GM21619 (cell line): ENCODE measurements around the gene SUPV3L1.
A peak's percentile ranks its signal among the peaks of the same experiment; 100 is the strongest.
"Not testable (repeated sequence)": the region's sequence is repeated elsewhere in the genome, so short reads cannot be mapped to it uniquely, and the experiment has no call there.

Source experiments
- ATAC-seq: cut with Tn5 transposase; IDR thresholded peaks from one replicate; pipeline ENCODE4 v1.9.1; 2021; ENCODE audit not compliant: unreplicated experiment

The SUPV3L1 gene

DNA sequence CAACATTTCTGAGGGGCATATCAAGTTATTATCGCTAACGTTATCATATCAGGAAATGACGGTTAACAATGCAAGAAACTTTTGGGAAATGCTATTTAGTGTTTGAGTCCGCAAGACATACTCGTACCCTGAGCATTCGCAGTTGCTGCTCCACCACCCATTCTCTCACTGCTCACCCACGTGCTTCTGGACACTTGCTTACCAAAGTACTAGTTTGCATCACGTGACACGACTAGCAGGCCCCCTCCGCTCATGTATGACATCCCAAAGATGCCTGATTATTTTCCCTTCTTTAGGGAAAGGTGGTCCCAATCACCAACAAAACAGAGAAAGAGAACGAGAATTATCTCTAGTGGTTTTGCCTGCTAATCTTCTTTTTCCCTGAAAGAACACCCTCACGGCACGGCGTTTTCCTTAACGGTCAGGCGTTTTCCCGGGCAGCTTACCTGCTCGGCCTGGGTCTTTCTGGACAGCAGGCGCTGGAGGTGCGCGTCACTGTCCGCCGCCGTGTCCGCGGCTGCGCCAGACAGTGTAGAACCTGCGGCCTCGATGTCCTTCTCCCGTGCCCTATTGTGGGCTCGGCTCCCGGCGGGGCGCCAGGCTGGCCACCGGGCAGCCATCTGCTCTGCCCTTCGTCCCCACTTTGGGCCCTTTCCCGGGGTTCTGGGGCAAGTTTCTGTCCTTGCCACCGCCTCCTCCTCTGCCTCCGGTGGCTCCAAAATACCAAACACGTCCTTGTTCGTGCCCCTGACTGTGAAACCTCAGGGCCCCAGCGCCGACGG lies at the start of gene SUPV3L1:
Gene SUPV3L1 (plus strand): TSS at position 492 of the 782 bp plus-strand sequence. CDS start 58 bp downstream, at position 550.
- ATAC-seq: peak; percentile 82

DNA sequence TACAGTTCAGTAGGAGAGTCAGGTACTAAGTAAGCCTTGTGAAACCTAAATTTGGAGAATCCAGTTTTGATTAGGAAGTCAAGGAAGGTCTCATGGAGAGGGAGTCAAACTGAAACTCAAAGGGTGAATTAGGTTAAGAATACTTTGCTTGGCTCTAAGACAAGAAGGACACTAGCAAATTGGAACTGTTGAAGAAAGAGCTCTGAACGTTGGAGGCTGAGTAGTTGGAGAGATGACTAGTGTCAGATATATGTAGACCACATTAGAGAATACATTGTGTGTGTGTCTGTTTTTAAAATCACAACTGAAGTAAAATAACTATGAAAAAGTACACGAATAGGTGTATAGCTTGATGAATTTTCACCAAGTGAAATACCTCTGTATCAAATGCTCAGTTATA lies 49.8 kb upstream of the SUPV3L1 start:
- no peak for ATAC-seq

DNA sequence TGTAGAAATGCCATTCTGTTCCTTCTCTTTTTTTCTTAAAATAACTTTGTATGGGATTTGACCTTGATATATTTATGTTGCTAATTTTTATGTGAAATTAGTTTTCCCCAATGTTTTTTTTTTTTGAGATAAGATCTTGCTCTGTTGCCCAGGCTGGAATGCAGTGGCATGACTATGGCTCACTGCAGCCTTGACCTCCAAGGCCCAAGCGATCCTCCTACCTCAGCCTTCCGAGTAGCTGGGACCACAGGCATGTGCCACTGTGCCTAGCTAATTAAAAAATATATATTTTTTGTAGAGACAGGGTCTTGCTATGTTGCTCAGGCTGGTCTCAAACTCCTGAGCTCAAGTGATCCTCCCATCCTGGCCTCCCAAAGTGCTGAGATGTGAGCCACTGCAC lies 40.1 kb upstream of the SUPV3L1 start:
- ATAC-seq: no peak

DNA sequence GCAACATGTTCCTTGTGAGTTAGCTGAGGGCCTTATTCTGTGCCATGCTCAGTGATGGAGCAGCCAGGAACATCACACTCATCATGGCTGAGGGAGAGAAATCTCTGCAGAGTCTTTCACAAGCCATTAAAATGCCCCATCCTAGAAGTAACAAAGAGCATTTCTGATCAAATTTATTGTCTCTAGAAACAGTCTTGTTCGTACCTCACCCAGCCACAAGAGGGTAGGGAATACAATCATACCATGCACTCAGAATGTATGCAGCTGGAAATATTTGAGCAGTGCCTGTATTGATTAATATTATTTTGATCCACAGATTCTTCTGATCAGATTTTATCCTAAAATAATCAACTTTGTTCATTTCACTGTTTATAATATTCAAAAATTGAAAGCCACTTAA lies 38.7 kb upstream of the SUPV3L1 start:
- no peak for ATAC-seq

DNA sequence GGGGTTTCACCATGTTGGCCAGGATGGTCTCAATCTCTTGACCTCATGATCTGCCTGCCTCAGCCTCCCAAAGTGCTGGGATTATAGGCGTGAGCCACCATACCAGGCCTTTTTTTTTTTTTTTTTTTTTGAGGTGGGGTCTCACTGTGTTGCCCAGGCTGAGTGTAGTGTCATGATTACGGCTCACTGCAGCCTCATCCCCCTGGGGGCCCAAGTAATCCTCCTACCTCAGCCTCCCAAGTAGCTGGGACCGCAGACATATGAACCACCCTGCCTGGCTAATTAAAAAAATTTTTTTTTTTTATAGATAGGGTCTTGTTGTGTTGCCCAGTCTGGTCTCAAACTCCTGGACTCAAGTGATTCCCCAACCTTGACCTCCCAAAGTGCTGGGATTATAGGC lies 38.0 kb upstream of the SUPV3L1 start:
- not testable (repeated sequence) for ATAC-seq

DNA sequence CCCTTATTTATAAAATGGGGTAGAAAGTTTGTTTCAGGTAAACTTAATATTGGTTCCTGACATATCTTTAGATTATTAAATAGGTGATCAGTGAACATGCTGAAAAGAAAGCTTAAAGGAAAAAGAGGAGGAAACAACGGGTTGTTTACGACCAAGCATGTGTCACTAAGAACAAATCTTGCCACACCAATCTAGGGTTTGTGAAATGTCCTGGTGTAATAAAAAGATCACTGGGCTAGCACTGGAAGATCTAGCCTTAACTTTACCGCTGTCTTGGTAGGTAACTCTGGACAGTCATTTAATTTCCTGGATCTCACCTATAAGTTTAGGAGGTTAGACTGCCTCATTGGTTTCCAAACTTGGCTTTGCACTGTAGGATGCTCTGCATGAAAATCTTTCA lies 37.1 kb upstream of the SUPV3L1 start:
- no peak for ATAC-seq

DNA sequence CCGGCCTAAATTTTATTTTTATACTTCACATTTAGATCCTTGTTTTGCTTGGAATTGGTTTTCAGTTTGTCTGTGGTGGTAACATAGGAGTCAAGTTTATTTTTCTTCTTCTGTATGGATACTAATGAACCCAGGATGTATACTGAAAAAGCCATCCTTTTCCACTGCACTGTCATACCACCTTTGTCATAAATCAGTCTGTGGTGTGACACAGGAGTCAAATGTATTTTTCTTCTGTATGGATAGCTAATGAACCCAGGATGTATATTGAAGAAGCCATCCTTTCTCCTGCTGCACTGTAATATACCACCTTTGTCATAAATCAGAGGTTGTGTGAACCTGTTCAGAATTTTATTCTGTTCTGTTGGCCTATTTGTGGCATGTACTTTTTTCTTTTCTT lies 34.7 kb upstream of the SUPV3L1 start:
- no peak for ATAC-seq

DNA sequence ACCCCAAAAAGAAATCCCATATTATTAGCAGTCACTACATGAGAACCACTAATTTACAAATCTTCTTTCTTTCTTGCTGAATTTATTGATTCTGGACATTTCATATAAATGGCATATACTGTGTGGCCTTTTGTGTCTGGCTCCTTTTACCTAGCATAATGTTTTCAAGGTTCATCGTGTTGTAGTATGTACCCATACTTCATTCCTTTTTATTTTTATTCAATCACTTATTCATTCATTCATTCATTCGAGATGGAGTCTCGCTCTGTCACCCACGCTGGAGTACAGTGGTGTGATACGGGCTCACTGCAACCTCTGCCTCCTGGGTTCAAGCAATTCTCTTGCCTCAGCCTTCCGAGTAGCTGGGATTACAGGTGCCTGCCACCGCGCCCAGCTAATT lies 34.2 kb upstream of the SUPV3L1 start:
- ATAC-seq: no peak

DNA sequence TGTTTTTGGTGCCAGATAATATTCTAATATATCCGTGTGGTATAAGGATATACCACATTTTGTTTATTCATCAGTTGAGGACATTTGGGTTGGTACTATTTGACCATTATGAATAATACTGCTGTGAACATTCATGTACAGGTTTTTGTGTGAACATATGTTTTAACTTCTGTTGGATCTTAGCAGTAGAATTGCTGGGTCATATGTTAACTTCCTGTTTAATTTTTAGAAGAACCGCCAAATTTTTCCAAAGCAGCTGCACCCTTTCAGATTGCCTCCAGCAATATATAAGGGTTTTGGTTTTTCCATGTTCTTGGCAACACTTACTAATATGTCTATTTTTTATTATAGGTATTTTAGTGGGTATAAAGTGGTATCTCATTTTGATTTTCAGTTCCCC lies 33.3 kb upstream of the SUPV3L1 start:
- ATAC-seq: no peak

DNA sequence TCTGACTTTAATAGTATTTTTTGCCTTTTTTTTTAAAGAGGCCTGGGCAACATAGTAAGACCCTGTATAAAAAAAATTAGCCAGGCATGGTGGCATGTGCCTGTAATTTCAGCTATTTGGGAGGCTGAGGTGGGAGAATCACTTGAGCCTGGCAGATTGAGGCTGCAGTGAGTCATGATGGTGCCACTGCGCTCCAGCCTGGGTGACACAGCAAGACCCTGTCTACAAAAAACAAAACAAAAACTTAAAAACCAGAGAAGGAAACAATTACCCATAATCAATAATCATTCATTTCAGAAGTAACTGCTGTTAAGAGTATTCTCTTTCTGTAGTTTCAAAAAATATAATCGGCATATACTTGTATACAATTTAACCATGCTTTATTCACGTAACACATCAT lies 28.1 kb upstream of the SUPV3L1 start:
- no peak for ATAC-seq

DNA sequence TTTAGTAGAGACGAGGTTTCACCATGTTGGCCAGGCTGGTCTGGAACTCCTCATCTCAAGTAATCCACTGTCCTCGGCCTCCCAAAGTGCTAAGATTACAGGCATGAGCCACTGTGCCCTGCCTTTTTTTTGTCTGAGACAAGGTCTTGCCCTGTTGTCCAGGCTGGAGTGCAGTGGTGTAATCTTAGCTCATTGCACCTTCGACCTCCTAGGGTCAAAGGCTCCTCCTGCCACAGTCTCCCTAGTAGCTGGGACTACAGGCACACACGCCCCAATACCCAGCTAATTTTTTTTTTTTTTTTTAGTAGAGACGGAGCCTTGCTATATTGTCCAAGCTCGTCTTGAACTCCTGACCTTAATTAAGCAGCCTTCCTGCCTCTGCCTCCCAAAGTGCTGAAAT lies 26.8 kb upstream of the SUPV3L1 start:
- no peak for ATAC-seq

DNA sequence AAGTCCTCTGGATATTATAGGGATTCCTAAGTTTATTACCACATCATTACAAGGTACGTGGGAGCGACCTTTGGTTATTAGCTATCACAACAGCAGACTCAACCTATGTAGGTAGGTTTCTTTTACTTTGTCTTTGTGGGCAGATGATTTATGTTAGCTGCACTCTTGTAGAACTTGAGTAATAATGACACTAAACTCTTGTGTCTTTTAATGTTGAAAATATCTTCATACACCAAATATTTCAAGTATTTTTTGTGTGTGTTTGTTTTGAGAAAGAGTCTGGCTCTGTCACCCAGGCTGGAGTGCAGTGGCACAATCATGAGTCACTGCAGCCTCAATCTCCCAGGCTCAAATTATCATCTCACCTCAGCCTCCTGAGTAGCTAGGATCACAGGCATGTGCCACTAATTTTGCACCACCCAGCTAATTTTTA lies 19.2 kb upstream of the SUPV3L1 start:
- no peak for ATAC-seq

DNA sequence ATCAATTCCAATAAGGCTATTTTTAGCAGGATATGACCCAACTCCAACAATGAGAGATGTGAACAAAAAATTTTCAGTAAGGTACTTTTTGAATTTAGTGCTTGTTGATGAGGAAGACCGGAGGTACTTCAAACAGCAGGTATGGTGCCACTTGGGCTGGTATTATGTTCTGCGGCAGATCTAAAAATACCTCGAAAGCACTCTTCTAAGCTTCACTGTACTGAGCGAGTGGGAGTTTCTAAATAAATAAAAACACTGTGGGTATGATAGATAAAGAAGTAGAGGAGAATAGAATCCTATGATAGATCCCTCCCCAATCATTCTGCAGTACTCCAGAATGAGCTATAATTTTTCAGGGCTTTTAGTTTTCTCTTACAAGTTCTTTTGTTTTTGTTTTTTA lies 11.5 kb upstream of the SUPV3L1 start:
- ATAC-seq: no peak

DNA sequence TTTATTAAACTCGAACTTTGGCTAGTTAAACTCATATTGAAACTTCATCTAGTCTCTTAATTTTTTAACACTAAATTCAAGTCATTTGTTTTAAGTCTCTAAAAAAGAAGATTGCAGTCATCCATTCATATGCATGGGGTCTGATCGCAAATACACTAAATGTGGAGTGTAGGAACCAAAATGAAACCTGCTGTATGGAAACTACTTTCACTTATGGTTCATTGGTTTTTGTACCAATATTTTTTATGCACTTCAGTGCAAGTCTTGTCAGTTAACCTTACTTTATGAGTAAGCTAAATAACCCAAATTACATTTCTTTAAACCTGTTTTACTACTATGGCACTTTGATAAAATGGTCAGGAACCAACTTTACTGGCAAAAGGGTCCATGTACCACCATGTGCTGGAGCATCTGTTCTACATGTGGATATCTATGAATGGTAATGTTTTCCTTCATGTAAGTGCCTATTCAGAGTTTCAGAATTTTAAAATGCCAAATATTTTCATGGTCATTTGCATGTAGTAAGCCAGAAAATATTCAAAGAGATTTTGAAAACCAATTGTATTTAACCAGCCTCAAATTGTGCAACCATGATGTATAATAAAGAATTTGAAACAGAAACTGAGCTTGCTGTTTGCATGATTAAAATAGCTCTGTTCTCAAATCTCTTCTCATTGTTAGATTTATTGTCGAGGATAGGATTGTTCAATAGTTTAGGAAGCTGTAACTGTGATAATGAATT lies 7.6 kb upstream of the SUPV3L1 start:
- no peak for ATAC-seq

DNA sequence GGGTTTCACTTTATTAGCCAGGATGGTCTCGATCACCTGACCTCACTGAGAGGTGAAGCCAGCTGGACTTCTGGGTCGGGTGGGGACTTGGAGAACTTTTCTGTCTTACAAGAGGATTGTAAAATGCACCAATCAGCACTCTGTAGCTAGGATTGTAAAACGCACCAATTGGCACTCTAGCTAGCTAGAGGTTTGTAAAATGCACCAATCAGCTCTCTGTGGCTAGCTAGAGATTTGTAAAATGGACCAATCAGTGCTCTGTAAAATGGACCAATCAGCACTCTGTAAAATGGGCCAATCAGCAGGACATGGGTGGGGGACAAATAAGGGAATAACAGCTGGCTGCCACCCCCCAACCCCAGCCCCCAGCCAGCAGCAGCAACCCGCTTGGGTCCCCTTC lies 4.7 kb upstream of the SUPV3L1 start:
- not testable (repeated sequence) for ATAC-seq

DNA sequence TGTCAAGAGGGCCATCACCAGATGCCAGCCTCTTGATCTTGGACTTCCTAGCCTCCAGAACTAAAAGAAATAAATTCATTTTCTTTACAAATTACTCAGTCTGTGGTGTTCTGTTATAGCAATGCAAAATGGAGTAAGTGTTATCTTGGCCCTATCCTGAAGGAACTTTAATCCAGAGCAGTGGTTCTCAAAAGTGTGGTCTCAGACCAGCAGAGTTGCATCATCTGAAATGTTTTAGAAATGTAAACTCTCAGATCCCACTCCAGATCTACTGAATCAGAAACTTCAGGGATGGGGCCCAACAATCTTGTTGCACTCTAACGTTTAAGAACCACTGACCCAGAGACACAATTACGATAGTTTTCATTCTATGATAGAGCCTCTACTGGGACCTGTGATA lies 3.2 kb upstream of the SUPV3L1 start:
- no peak for ATAC-seq

DNA sequence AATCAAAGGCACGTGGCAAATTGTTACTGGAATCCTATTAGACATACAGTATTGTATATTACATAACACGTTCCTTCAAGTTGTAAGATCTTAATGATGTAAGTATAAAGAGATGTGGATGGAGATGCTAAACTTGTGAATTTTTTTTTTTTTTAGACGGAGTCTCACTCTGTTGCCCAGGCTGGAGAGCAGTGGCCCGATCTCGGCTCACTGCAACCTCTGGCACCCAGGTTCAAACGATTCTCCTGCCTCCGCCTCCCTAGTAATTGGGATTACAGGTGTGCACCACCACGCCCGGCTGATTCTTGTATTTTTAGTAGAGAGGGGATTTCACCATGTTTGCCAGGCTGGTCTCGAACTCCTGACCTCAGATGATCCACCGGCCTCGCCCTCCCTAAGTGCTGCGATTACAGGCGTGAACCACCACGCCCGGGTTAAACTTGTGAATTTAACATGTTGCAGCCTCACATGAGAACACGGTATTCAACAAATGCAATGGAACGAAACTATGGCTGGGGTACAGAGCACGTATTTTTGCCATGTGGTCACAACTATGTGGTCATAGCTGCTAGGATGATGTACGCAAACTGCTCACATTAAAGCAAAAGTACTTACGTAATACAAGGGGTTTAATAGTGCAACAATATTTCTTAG lies 818 bp upstream of the SUPV3L1 start:
- peak; percentile 12 for ATAC-seq

DNA sequence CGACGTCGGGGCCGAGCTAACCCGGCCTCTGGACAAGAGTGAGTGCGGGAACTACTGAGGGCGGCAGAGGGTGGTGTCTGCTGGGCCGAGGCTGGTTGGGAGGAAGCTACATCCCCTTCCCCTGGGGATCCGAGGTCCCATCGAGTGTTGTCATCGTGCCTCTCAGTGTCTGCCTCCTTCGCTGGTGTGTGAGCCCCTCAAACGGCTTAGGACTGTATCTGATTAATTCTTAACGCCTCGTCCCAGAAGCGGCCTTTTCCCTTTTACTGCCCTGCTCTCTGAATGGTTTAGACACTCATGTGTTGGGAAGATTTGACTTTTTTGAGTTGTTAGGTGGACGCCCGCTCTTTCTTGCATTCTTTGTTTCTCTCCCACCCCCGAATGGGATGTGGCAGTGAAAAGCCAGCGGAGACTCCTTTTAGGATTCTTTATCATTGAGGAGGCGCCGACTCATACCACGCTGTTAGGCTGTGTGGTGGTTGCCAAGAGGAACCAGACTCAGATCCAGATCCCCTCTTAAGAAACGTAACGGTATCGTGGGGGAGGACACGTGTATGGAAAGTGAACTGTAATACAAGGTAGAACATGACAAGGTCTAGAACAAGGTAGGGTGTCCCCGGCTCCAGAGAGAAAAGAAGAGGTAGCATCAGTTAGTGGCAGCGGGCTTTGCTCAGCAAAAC lies 631 bp downstream of the SUPV3L1 start:
- ATAC-seq: peak; percentile 33

DNA sequence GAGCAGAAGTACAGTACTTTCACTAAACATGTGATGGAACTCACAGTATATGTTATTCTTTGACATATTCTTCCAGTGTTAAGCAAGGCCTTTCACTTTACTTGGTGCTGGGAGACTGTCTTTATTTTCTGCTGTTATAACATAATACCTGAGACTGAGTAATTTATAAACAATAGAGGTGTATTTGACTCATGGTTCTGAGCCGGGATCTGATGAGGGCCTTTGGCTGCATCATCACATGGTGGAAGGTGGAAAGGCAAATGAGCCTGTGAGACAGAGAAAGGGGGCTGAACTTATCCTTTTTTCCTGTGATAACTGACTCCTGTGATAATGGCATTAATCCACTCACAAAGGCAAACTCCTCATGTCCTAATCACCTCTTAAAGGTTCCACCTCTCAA lies 1.4 kb downstream of the SUPV3L1 start:
- ATAC-seq: no peak

DNA sequence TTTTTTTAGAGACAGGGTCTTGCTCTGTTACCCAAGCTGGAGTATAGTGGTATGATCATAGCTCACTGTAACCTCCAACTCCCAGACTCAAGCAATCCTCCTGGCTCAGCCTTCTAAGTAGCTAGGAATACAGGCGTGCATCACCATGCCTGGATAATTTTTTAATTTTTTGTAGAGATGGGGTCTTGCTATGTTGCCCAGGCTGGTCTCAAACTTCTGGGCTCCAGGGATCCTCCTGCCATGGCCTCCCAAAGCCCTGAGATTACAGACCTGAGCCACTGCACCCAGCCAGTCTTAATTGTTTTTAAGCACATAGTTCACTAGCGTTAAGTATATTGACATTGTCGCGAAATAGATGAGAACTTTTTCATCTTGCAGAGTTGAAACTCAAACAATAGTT lies 2.0 kb downstream of the SUPV3L1 start:
- ATAC-seq: no peak

DNA sequence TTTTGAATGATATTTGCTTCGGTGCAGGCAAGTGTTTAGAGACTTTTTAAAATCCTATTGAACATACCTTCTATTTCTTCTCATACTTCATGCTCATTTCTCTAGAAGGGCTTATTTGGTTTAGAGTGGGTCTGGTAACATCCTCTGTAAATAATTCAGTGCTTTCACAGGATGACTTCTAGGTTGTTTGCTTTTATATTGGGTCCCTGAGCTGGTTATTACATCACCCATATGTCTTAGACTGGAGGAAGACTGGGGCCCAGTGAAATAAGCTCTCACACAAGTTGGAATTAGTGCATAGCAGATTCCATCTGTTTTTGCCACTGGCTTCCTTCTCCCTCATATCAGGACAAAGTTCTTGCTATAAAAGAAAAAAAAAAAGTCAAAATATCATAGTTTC lies 6.5 kb downstream of the SUPV3L1 start:
- no peak for ATAC-seq
